Hematopoietic multipotent progenitor cell treated with erythropoietin and hydrocortisone succinate and interleukin-3 and kit ligand, for 8 days (in vitro differentiated cells): Measurements from ENCODE around the gene TMEM106B.
"Not testable (repeated sequence)": the region's sequence is repeated elsewhere in the genome, so short reads cannot be mapped to it uniquely, and the experiment has no call there.

Experiments
- DNase-seq: peaks from one replicate; pipeline ENCODE4 v3.0.0-alpha.2; 2015

The TMEM106B gene

GRCh38 chr7:12211054-12211710 lies at the start of gene TMEM106B:
TMEM106B (plus strand) TSS chr7:12211294; CDS start chr7:12214811, 3,517 bp downstream.
- DNase-seq, result peak; percentile 96

GRCh38 chr7:12162415-12163113 lies 48.5 kb upstream of the TMEM106B start:
- DNase-seq, result no peak

GRCh38 chr7:12168065-12168464 lies 43.0 kb upstream of the TMEM106B start:
- DNase-seq, result not testable (repeated sequence)

GRCh38 chr7:12169981-12170820 lies 40.9 kb upstream of the TMEM106B start:
- not testable (repeated sequence) for DNase-seq

- DNase-seq, result no peak
These were observed 37.4 kb upstream of the TMEM106B start for GRCh38 chr7:12173671-12174070.

GRCh38 chr7:12174931-12175330 lies 36.2 kb upstream of the TMEM106B start:
- DNase-seq, result no peak

- no peak for DNase-seq
These were observed 32.8 kb upstream of the TMEM106B start for GRCh38 chr7:12178317-12178716.

- no peak for DNase-seq
These were observed 16.7 kb upstream of the TMEM106B start for GRCh38 chr7:12194426-12194825.

GRCh38 chr7:12196386-12196785 lies 14.7 kb upstream of the TMEM106B start:
- DNase-seq, result no peak

GRCh38 chr7:12199363-12199762 lies 11.7 kb upstream of the TMEM106B start:
- DNase-seq, result no peak

- no peak for DNase-seq
These were observed 4.0 kb upstream of the TMEM106B start for GRCh38 chr7:12207046-12207445.

- DNase-seq, result no peak
These were observed 1.9 kb upstream of the TMEM106B start for GRCh38 chr7:12209221-12209620.

GRCh38 chr7:12210179-12211053 lies 678 bp upstream of the TMEM106B start:
- peak; percentile 39 for DNase-seq

GRCh38 chr7:12211711-12212485 lies 804 bp downstream of the TMEM106B start:
- DNase-seq, result peak; percentile 51

GRCh38 chr7:12217311-12217710 lies 6.2 kb downstream of the TMEM106B start:
- no peak for DNase-seq

- no peak for DNase-seq
These were observed 9.4 kb downstream of the TMEM106B start for GRCh38 chr7:12220389-12221046.

- DNase-seq, result no peak
These were observed 10.3 kb downstream of the TMEM106B start for GRCh38 chr7:12221414-12221813.

GRCh38 chr7:12222889-12223579 lies 11.9 kb downstream of the TMEM106B start:
- no peak for DNase-seq

- not testable (repeated sequence) for DNase-seq
These were observed 13.9 kb downstream of the TMEM106B start for GRCh38 chr7:12225017-12225416.

GRCh38 chr7:12226756-12227155 lies 15.7 kb downstream of the TMEM106B start:
- DNase-seq, result no peak

GRCh38 chr7:12228024-12228423 lies 16.9 kb downstream of the TMEM106B start:
- no peak for DNase-seq
